Measurements from ENCODE around the gene SUMO2.
"Not testable (repeated sequence)": the region's sequence is repeated elsewhere in the genome, so short reads cannot be mapped to it uniquely, and the experiment has no call there.

Gene SUMO2

DNA sequence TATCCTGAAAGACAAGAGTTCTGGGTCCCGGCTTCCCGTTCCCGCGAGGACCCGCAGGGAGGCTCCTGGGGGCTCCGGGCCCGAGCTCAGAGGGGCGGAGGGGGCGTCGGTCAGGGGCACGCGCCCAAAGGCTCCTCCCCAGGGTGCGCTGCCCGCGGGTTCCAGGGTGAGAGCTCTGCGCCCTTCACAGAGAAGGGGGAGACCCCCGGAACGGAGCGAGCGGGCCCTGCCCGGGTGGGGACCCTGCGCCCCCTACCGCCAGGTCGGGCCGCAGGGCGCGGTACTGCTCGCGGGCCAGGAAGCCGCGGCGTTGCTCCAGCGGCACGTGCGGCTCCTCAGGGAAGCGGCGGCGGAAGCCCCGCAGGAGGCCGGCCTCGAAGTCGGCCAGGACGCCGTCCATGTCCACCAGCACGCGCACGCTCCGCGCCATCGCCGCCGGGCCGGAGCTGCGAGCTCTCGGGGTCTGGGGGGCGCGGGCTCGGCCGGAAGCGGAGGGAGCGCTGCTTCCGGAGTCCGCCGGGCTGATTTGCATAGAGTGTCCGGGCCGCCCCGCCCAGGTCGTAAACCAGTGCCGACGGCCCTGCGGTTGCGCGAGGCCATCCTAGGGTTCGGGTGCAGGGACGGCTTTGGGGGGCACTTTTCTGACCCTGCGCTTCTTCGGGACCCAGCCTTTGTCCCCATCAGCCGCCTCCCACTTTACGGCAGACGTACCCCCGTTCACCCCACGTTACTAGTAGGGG lies 51.3 kb downstream of the SUMO2 start, which contains the start of gene NT5C:
Gene NT5C, minus strand, starts transcription at position 465 of the 740 bp plus-strand sequence. Its CDS starts 35 bp downstream, at position 430.
- ChIA-PET CTCF (interaction anchor here (0.7 to 17.2 kb wide), 34 partner anchors 10 to 498 kb away, joined by 3 to 338 read pairs (median 6); partner anchors contain the start of genes ARMC7, JPT1, MIF4GD and MRPL58), POLR2A (interaction anchor here (0.8 to 1.3 kb wide), 2 partner anchors 18 to 23 kb away, joined by 3 to 5 read pairs; partner anchors contain the start of gene JPT1)
- DNase-seq (ENCODE audit: extremely low spot score), result peak; percentile 92
- TF ChIP-seq CTCF (IDR thresholded peaks at IDR 0.05; ENCODE audit: control extremely low read depth, extremely low read depth, low read depth, missing control alignments), result peak; percentile 73

DNA sequence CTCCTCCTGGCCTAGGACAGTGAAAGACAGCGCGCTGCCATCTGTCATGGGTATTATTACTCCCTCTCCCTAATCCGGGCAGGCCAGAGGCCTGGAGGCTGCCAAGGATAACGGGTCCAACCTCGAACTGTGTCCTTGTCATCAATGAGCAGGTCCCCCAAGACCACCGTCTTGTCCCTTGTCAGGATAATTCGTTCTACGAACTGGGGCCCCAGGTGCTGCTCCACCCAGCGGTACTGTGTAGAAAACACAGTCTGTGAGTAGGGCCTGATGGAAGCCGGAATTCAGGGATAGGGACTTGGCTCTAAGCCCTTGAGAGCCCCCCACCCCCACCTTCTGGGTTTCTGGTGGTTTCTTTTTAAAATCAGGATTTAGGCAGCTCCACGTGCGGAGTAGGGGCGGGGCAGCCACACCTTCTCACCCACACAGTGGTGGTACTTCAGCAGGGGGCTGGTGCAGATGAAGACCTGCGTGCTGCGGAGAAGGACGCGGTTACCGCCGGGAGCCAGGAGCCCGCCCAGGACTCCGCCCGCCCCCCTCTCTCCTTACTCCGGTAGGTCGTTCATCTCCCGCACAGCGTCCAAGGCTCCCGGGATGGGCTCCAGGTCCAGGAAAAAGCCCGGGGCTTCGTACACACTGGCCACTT lies 52.0 kb downstream of the SUMO2 start:
- POLR2A ChIA-PET, result interaction anchor here (0.6 to 1.3 kb wide), 2 partner anchors 17 to 725 kb away, joined by 5 to 11 read pairs; partner anchors contain the start of gene WBP2

GRCh38 chr17:75130059-75130631 lies 52.6 kb downstream of the SUMO2 start:
- CTCF ChIA-PET, result interaction anchor here (1.0 to 17.2 kb wide), 16 partner anchors 12 to 211 kb away, joined by 3 to 338 read pairs (median 6); partner anchors contain the start of genes ARMC7, JPT1, MRPL58 and SUMO2
- no peak for TF ChIP-seq CTCF (IDR thresholded peaks at IDR 0.05; ENCODE audit: control extremely low read depth, extremely low read depth, low read depth, missing control alignments)
- DNase-seq (ENCODE audit: extremely low spot score), result no peak
- POLR2A ChIA-PET, result interaction anchor here (0.6 kb wide), 1 partner anchor 725 kb away, joined by 11 read pairs; the partner anchor contains the start of gene WBP2

More for the DNA sequence above, 52.0 kb downstream of the SUMO2 start:
- peak; percentile 56 for DNase-seq (ENCODE audit: extremely low spot score)
- TF ChIP-seq CTCF (IDR thresholded peaks at IDR 0.05; ENCODE audit: control extremely low read depth, extremely low read depth, low read depth, missing control alignments), result peak; percentile 72
- CTCF ChIA-PET, result interaction anchor here (0.7 to 17.2 kb wide), 32 partner anchors 11 to 212 kb away, joined by 3 to 338 read pairs (median 6); partner anchors contain the start of genes ARMC7, JPT1, MIF4GD and MRPL58

GRCh38 chr17:75129576-75129975 lies 53.2 kb downstream of the SUMO2 start:
- CTCF ChIA-PET, result interaction anchor here (1.1 to 17.2 kb wide), 8 partner anchors 12 to 168 kb away, joined by 3 to 338 read pairs (median 5); partner anchors contain the start of genes ARMC7 and SUMO2
- POLR2A ChIA-PET, result interaction anchor here (1.0 kb wide), 1 partner anchor 80 kb away, joined by 4 read pairs; no protein-coding TSS in a partner anchor

DNA sequence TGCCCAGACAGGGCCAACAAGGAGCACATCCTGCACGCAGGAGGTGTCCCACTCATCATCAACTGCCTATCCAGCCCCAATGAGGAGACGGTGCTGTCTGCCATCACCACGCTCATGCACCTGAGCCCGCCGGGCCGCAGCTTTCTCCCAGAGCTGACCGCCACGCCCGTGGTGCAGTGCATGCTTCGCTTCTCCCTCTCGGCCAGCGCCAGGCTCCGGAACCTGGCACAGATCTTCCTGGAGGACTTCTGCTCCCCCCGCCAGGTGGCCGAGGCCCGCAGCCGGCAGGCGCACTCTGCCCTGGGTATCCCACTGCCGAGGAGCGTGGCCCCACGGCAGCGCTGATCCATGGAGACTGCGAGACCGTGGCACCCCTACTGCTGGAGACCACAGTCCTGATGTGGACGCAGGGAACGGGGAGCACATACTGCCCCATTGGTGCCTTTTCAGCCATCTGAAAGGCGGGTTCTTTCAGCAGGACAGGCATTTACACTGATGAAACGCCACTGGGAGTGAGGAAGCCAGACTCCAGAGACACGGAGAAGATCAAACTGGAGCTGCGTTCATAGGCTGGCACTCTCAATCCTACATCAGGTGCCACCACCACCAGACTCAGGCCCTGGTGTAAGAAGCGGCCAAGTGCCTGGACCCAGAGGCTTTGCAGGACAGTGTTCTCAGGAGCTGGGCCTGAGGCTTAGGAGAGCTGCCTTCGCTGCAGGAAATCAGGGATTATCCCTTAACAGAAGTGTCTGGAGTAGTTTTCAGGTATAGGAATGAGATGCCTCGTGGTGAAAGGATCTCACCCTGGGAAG lies 53.9 kb downstream of the SUMO2 start:
- POLR2A ChIA-PET, result interaction anchor here (1.0 kb wide), 1 partner anchor 79 kb away, joined by 4 read pairs; no protein-coding TSS in a partner anchor
- DNase-seq (ENCODE audit: extremely low spot score), result no peak
- TF ChIP-seq CTCF (IDR thresholded peaks at IDR 0.05; ENCODE audit: control extremely low read depth, extremely low read depth, low read depth, missing control alignments), result no peak
- CTCF ChIA-PET, result interaction anchor here (1.1 to 17.2 kb wide), 6 partner anchors 11 to 167 kb away, joined by 4 to 338 read pairs (median 12); partner anchors contain the start of gene ARMC7

More at GRCh38 chr17:75129576-75129975, 53.2 kb downstream of the SUMO2 start:
- TF ChIP-seq CTCF (IDR thresholded peaks at IDR 0.05; ENCODE audit: control extremely low read depth, extremely low read depth, low read depth, missing control alignments), result no peak
- DNase-seq (ENCODE audit: extremely low spot score), result no peak

DNA sequence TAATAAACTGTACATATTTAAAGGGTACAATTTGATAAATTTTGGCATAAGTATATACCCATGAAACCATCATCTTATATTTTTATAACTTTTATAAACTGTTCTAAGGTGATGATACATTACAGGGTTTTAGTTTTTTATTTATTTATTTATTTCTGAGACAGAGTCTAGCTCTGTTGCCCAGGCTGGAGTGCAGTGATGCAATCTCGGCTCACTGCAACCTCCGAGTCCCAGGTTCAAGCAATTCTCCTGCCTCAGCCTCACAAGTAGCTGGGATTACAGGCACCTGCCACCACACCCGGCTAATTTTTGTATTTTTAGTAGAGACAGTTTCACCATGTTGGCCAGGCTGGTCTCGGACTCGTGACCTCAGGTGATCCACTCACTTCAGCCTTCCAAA lies 54.8 kb downstream of the SUMO2 start:
- DNase-seq (ENCODE audit: extremely low spot score); POLR2A ChIA-PET: not testable (repeated sequence)
- CTCF ChIA-PET, result interaction anchor here (1.1 to 17.2 kb wide), 3 partner anchors 10 to 22 kb away, joined by 3 to 338 read pairs (median 6); partner anchors contain the start of gene ARMC7

All from GM10248 (cell line).